Measurements from ENCODE around the gene CRYBB1. TPM values are rescaled to one million over a fixed set of nuclear protein-coding genes. Genes with fewer than 3 reads are reported as not detected.

The CRYBB1 gene
- total RNA-seq, 3 donors from 2014 or later (not counting 1 experiment from before 2014, with no cell fraction given): not detected

GRCh38 chr22:26609287-26609686 lies 8.5 kb downstream of the CRYBB1 start:
- Histone ChIP-seq H3K4me1 (ENCODE audit: control insufficient read depth, insufficient read depth, low read length) (peaks cover 22% of the 10 kb centered on the region), H3K4me3 (ENCODE audit: low read length) (no peak overlapping the region), H3K27ac (ENCODE audit: low read length) (no peak overlapping the region), H3K27me3 (ENCODE audit: control insufficient read depth, insufficient read depth, low read length) (no peaks in the 10 kb centered on the region), H3K9me3 (ENCODE audit: control insufficient read depth, insufficient read depth, low read length) (no peaks in the 10 kb centered on the region), H3K36me3 (ENCODE audit: control insufficient read depth, insufficient read depth, low read length) (no peaks in the 10 kb centered on the region)
- H3K27ac Mint-ChIP-seq: peak overlapping the region; percentile 86 to 90
- H3K9me3 Mint-ChIP-seq: peaks cover 0 to 2% of the 10 kb centered on the region in 2 donors
- 98% methylated on average over 2 of the region's 2 CpGs for WGBS (ENCODE audit: insufficient coverage)
- intact Hi-C loops (cut with micrococcal nuclease): no loop called here
- peaks cover 33 to 45% of the 10 kb centered on the region in 2 donors for H3K4me1 Mint-ChIP-seq
- peak overlapping the region; percentile 3 for H3K4me3 Mint-ChIP-seq
- TF ChIP-seq CTCF (IDR thresholded peaks at IDR 0.05): no peak
- no peak for DNase-seq
- no peak for ATAC-seq
- no peaks in the 10 kb centered on the region for H3K36me3 Mint-ChIP-seq
- H3K27me3 Mint-ChIP-seq (ENCODE audit: low read depth in 2 of 2): no peaks in the 10 kb centered on the region

GRCh38 chr22:26608129-26608528 lies 9.7 kb downstream of the CRYBB1 start:
- no peaks in the 10 kb centered on the region for H3K27me3 ChIP-seq (ENCODE audit: control insufficient read depth, insufficient read depth, low read length)
- H3K27ac ChIP-seq (ENCODE audit: low read length): no peak overlapping the region
- ATAC-seq (no peak), DNase-seq (no peak)
- Mint-ChIP-seq H3K9me3 (peaks cover 0 to 2% of the 10 kb centered on the region in 2 donors), H3K36me3 (no peaks in the 10 kb centered on the region), H3K27me3 (ENCODE audit: low read depth in 2 of 2) (no peaks in the 10 kb centered on the region), H3K4me3 (no peak overlapping the region), H3K27ac (no peak overlapping the region), H3K4me1 (peaks cover 36 to 44% of the 10 kb centered on the region in 2 donors)
- intact Hi-C loops (cut with micrococcal nuclease): no loop called here
- no peaks in the 10 kb centered on the region for H3K36me3 ChIP-seq (ENCODE audit: control insufficient read depth, insufficient read depth, low read length)
- no peak overlapping the region for H3K4me3 ChIP-seq (ENCODE audit: low read length)
- TF ChIP-seq CTCF (IDR thresholded peaks at IDR 0.05): no peak
- WGBS (ENCODE audit: insufficient coverage): no CpG with 5 or more reads among the region's 2 CpGs
- H3K4me1 ChIP-seq (ENCODE audit: control insufficient read depth, insufficient read depth, low read length): peaks cover 22% of the 10 kb centered on the region
- no peaks in the 10 kb centered on the region for H3K9me3 ChIP-seq (ENCODE audit: control insufficient read depth, insufficient read depth, low read length)

- peaks cover 0 to 2% of the 10 kb centered on the region in 2 donors for H3K9me3 Mint-ChIP-seq
- no peak for ATAC-seq
Observed at GRCh38 chr22:26606611-26607010, 11.2 kb downstream of the CRYBB1 start.

More at GRCh38 chr22:26606611-26607010, 11.2 kb downstream of the CRYBB1 start:
- H3K27me3 ChIP-seq (ENCODE audit: control insufficient read depth, insufficient read depth, low read length): no peaks in the 10 kb centered on the region
- H3K9me3 ChIP-seq (ENCODE audit: control insufficient read depth, insufficient read depth, low read length): no peaks in the 10 kb centered on the region
- 97% methylated on average over 2 of the region's 4 CpGs for WGBS (ENCODE audit: insufficient coverage)
- Mint-ChIP-seq H3K27ac (no peak overlapping the region), H3K27me3 (ENCODE audit: low read depth in 2 of 2) (no peaks in the 10 kb centered on the region), H3K4me3 (no peak overlapping the region), H3K4me1 (peaks cover 36 to 41% of the 10 kb centered on the region in 2 donors), H3K36me3 (no peaks in the 10 kb centered on the region)
- intact Hi-C loops (cut with micrococcal nuclease): no loop called here
- no peak for DNase-seq
- TF ChIP-seq CTCF (IDR thresholded peaks at IDR 0.05): no peak
- H3K4me3 ChIP-seq (ENCODE audit: low read length): no peak overlapping the region
- no peak overlapping the region for H3K27ac ChIP-seq (ENCODE audit: low read length)
- no peaks in the 10 kb centered on the region for H3K36me3 ChIP-seq (ENCODE audit: control insufficient read depth, insufficient read depth, low read length)
- peaks cover 19% of the 10 kb centered on the region for H3K4me1 ChIP-seq (ENCODE audit: control insufficient read depth, insufficient read depth, low read length)

Measured in natural killer cell (primary cell).